Motor neuron (in vitro differentiated cells): ENCODE results near the gene XAF1. TPM values are rescaled to one million over a fixed set of nuclear protein-coding genes. Genes with fewer than 3 reads are reported as not detected.
"Not testable (repeated sequence)": the region's sequence is repeated elsewhere in the genome, so short reads cannot be mapped to it uniquely, and the experiment has no call there.

Experiments used
- ATAC-seq, 8 experiments: fragments of 200-7000 bp; cut with Tn5 transposase; replicated peaks in 6 of 8; 2 replicates each; pipeline ENCODE4 v1.8.0; 2021; ENCODE audit warnings: mild to moderate bottlenecking in 8 of 8, moderate library complexity in 8 of 8
- H3K27ac ChIP-seq, 2 donors: fragments of 250-450 bp; sonication (Bioruptor Pico); 2 replicates each; pipeline ENCODE4 v1.9.0; 2021; ENCODE audit warnings: antibody characterized with exemption in 2 of 2, mild to moderate bottlenecking in 2 of 2, moderate library complexity in 1 of 2
- H3K4me1 ChIP-seq, 2 donors: fragments of 250-450 bp; sonication (Bioruptor Pico); replicated peaks in 1 of 2; 2 replicates each; pipeline ENCODE4 v1.6.1; 2021; ENCODE audit warnings: antibody characterized with exemption in 2 of 2, mild to moderate bottlenecking in 2 of 2, moderate library complexity in 1 of 2
- H3K4me3 ChIP-seq, 5 donors: fragments of 250-450 bp; sonication (Bioruptor Pico); 2 replicates each; pipeline ENCODE4 v1.9.0; 2021; ENCODE audit warnings: antibody characterized with exemption in 5 of 5, mild to moderate bottlenecking in 5 of 5, moderate library complexity in 4 of 5
- WGBS, 10 experiments: fragments of 450-650 bp; shearing (Covaris generic); methylation state at CpG; one replicate each; pipeline ENCODE4 v1.0.0; 2022; 5-methylcytosine and 5-hydroxymethylcytosine counted together
- in situ Hi-C, 9 experiments: fragments of 400-800 bp; cut with MboI; loops; one replicate each; pipeline ENCODE4 v1.15.0; 2021; ENCODE audit warnings: low sequenced_read_pairs in 9 of 9, low pct_unique_long_range_greater_than_20kb in 2 of 9; ENCODE audit not compliant: unreplicated experiment in 9 of 9
- total RNA-seq, 8 experiments: library from RNA; unstranded; fragments of 300-600 nt; gene quantifications; 2 replicates each; pipeline versions ENCODE4 v1.2.3 to v1.2.4, GENCODE V29; 2022

The XAF1 gene
- total RNA-seq, 8 experiments from 2014 or later = 0.27 to 56.7 (median 5.6) TPM; not detected in 1

DNA sequence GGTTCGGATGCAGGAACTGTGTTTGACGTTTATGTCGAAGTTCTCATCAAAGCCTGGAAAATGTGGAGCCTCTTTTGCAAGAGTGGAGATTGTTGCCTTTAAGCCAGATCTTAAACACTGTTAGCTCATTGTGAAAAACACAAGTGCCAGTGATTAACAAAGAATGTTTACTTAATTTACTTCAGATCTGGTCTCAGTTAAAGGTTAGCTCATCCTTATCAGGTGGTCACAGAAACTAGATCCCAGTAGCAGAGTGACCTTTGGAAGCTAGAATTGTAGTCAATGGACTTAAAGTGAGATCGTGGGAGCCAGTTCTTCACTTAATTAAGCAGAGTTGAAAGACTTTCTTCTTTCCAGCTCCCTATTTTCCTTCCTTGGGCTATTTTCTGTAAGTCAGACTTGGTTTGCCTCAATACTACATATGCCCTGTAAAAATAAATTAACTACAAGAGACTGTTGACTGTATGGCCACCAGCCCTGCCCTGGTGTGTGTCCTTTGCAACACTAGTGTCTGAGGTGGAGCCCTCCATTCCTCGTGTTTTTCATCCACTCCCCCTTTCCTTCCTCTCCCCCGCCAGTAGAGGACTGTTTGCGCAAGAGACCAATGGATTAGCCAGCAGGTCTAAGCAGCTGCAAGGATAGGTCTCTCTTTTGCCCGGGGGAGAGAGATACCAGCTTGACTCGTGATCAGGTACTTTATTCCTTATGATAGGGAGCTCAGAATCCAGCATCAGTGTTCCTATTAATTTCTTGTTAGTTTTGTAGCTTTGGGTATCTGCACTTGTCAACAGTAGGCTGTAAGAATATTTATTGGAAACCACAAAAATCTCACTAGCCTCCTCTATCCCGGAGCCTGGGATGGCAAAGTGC lies 40.4 kb downstream of the XAF1 start:
- no peak for ATAC-seq
- in situ Hi-C loops = no loop called here
- H3K27ac ChIP-seq = no peak overlapping the region
- H3K4me3 ChIP-seq = no peak overlapping the region
- no peaks in the 10 kb centered on the region for H3K4me1 ChIP-seq
- 0 to 100% (median 56%) methylated on average over 3 to 9 of the region's 10 CpGs; no CpG with 5 or more reads in 1 of the 10 experiments for WGBS, 10 experiments

DNA sequence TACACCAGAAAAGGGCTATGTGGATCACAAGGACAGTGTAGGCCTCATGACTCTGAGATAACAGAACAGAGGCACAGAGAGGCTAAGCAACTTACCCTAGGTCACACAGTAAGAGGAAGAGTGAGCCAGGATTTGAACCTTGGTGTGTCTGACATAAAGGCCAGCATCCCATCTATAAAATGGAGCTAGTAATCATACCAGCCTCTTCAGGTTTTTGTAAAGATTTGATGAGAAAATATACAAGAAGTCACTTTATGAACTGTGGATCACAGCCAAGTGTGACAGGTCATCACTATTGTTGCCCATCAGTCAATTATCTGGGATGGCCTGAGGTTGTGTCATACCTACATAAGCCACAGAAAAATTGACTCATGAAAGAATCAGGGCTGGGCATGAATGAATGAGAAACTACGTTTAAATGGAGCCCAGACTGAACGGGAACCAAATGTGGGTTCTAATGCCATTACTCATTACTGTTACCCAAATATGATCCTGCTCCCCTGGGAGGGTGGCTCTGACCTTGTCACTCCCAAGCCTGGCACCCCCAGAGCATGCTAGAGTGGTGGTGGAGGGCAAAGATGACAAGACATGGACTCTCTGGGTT lies 41.1 kb downstream of the XAF1 start:
- Histone ChIP-seq H3K27ac (no peak overlapping the region), H3K4me1 (no peaks in the 10 kb centered on the region), H3K4me3 (no peak overlapping the region)
- 0 to 92% (median 73%) methylated on average over 1 to 2 of the region's 2 CpGs; no CpG with 5 or more reads in 2 of the 10 experiments for WGBS, 10 experiments
- in situ Hi-C loops = no loop called here
- peak in 1 of 8 experiments; percentile 32 for ATAC-seq

DNA sequence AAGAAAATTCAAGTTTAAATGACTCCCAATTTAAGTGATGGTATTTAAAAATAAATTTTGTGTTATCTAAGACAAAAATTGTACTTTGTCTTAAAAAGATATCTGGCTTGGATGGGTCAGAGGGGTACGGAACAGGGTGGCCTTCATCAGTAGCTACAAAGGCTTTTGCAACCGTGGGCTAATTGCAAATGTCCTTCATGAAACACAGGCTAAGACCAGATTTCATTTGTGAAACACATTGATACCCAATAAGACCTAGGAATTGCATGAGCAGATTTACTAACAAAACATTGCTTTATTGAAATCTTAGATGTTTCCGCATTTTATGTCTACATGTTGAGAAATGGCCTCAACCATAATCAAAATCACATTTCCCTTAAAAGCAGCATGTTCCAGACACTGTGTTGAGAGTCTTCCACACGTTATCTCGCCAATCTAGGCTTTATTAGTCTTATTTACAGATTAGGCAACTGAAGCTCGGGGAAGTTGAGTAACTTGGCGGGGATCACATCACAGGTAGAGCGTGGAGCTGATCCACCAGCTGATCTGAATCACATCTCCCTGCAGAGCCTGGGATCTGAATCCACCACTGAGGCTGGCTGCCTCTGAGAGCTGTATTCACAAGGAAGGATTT lies 42.0 kb downstream of the XAF1 start:
- in situ Hi-C loops = no loop called here
- no peak for ATAC-seq

DNA sequence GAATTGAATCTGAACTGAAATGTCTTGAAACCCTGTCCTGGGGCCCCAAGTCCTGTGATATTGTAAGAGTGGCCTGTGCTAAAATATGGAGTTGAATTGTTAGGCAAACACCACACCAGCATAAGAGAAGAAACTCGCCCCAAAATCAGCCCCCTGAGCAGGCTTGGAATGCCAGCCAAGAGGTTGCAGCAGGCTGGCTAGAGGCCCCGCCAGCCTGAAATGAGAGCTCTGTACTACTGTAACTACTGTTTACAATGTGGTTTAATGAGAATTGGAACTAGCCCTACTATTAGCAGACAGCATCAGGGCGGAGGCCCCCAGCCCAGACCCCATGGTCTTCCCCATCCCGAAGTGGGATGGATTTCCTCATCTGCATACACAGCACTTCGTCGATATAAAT lies 43.9 kb downstream of the XAF1 start:
- no peak for ATAC-seq
- WGBS, 10 experiments = 44 to 100% (median 58%) methylated on average over 1 to 3 of the region's 6 CpGs; no CpG with 5 or more reads in 5 of the 10 experiments
- Histone ChIP-seq H3K27ac (no peak overlapping the region), H3K4me3 (no peak overlapping the region), H3K4me1 (no peaks in the 10 kb centered on the region)
- in situ Hi-C loops = no loop called here

More for the DNA sequence above, 42.0 kb downstream of the XAF1 start:
- no peak overlapping the region for H3K4me3 ChIP-seq
- no peaks in the 10 kb centered on the region for H3K4me1 ChIP-seq
- H3K27ac ChIP-seq = no peak overlapping the region
- WGBS, 10 experiments = 0 to 89% (median 69%) methylated on average over 1 to 8 of the region's 8 CpGs; no CpG with 5 or more reads in 1 of the 10 experiments

DNA sequence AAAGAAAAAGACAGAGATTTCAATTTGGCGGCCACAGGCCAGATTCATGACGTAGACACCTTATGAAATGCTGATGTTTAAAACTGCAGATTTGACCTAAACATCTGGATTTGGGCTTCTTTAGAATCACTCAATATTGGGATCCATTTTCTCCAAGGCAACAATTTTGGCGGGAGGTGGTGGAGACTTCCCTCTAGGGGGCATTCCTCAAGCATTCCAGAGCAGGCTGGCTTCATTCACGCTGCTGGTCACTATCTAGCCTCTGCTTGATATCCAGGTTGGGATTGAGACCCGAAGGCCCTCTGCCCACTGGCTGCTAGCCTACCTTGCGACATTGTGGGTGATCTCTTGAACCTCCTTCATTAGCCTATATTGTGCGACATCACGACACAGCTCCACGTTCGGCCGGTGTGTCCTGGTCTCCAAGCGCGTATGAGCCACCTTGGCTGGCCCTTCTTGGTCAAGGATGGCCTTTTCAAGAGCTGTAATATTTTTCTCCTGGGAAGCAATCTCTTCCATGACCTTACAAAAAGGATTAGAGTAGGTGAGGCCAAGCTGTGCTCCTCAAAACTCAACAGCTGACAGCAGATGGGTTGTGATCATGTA lies 44.7 kb downstream of the XAF1 start:
- no peak for ATAC-seq
- Histone ChIP-seq H3K4me1 (no peaks in the 10 kb centered on the region), H3K4me3 (no peak overlapping the region), H3K27ac (no peak overlapping the region)
- in situ Hi-C loops = no loop called here
- 0 to 100% (median 75%) methylated on average over 1 to 8 of the region's 13 CpGs for WGBS, 10 experiments

DNA sequence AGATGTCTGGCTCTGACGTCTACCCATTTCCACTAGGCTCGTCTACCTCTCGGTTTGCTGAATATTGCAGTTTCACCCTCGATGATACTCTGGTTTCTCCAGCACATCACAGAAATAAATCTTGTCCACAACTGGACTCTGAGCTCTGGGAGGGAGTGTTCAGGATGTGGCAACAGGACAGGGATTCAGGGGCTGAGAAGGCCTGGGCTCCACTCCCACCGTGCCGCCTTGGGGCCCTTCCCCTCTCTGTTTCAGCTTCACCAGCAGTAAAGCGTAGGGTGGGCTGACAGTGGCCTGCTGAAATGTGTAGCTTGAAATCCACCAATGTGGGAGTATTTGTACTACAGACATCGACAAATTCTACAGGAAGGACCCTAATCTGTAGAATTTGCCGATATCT lies 55.7 kb downstream of the XAF1 start:
- H3K4me3 ChIP-seq = no peak overlapping the region
- 20 to 83% (median 60%) methylated on average over 1 to 8 of the region's 9 CpGs; no CpG with 5 or more reads in 1 of the 10 experiments for WGBS, 10 experiments
- H3K27ac ChIP-seq = no peak overlapping the region
- H3K4me1 ChIP-seq = no peaks in the 10 kb centered on the region
- in situ Hi-C loops = no loop called here
- ATAC-seq = no peak

DNA sequence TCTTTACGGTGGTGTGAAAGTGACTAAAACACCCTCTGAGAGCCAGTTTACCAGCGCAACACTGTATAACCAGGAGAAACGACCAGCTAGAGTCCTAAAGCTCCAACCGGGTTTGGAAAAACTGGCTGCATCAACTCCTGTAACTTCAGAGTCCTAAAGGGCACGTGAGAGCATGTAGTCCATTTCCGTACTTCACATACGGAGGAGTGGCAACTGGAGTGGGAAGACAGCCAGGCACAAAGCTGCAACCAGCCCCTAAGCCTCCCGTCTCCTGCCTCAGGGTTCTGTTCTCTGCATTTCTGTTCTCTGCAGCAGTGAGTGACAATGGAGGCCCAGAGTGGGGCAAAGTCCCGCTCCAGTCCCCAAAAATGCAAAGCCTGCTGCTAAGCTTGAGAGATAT lies 56.4 kb downstream of the XAF1 start:
- Histone ChIP-seq H3K4me3 (no peak overlapping the region), H3K4me1 (no peaks in the 10 kb centered on the region), H3K27ac (no peak overlapping the region)
- ATAC-seq = no peak
- in situ Hi-C loops = no loop called here
- 0 to 100% (median 44%) methylated on average over 1 to 5 of the region's 9 CpGs; no CpG with 5 or more reads in 1 of the 10 experiments for WGBS, 10 experiments

DNA sequence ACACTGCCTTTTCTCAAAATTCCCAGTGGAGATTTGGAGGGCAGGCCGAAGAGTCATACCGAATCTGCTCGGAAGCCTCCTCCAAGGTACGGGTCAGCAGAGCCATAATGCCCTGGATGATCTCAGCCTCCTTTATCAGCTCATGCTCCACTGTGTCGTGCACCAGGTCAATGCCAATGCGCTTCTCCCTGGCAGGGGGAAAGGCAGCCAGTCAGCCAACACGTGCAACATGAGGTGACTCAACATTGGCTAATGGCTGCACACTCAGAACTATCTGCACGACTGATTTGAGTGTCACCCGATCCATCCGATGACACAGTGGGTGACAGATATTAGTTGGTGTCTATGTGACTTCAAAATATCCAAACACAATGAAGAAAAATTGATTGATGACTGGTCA lies 59.9 kb downstream of the XAF1 start:
- ATAC-seq = no peak
- 51 to 90% (median 75%) methylated on average over 2 to 9 of the region's 10 CpGs; no CpG with 5 or more reads in 3 of the 10 experiments for WGBS, 10 experiments
- no peaks in the 10 kb centered on the region for H3K4me1 ChIP-seq
- no peak overlapping the region for H3K27ac ChIP-seq
- H3K4me3 ChIP-seq = no peak overlapping the region
- in situ Hi-C loops = no loop called here

DNA sequence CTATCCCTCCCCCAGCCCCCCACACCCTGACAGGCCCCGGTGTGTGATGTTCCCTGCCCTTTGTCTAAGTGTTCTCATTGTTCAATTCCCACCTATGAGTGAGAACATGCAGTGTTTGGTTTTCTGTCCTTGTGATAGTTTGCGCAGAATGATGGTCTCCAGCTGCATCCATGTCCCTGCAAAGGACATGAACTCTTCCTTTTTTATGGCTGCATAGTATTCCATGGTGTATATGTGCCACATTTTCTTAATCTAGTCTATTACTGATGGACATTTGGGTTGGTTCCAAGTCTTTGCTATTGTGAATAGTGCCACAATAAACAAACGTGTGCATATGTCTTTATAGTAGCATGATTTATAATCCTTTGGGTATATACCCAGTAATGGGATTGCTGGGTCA lies 60.5 kb downstream of the XAF1 start:
- H3K4me1 ChIP-seq, H3K27ac ChIP-seq, ATAC-seq, H3K4me3 ChIP-seq, in situ Hi-C loops: not testable (repeated sequence)
- 0 to 83% (median 60%) methylated on average over 1 of the region's 3 CpGs; no CpG with 5 or more reads in 7 of the 10 experiments for WGBS, 10 experiments

DNA sequence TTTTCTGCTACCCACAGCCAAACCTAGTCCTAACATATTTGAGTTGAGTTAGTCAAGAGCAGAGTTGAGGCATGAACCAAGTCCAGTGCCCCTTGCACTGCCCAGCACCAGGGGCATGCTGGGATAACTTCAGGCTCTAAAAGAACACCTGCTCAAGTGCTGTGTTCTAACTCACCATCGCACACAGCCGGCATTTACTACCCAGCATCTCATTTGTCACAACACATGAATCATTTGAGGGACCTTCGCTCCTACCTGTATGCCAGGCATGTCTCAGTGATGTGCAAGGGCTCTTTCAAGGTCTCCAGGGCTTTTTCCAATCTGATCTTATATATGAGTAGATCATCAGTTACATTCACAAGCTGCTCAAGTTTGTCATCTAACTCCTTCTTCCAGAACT lies 63.1 kb downstream of the XAF1 start:
- Histone ChIP-seq H3K27ac (no peak overlapping the region), H3K4me1 (peaks cover 0 to 8% of the 10 kb centered on the region in 2 donors), H3K4me3 (no peak overlapping the region)
- no peak for ATAC-seq
- in situ Hi-C loops = no loop called here
- WGBS, 10 experiments = 25 to 100% (median 80%) methylated on average over 1 to 2 of the region's 3 CpGs; no CpG with 5 or more reads in 3 of the 10 experiments

DNA sequence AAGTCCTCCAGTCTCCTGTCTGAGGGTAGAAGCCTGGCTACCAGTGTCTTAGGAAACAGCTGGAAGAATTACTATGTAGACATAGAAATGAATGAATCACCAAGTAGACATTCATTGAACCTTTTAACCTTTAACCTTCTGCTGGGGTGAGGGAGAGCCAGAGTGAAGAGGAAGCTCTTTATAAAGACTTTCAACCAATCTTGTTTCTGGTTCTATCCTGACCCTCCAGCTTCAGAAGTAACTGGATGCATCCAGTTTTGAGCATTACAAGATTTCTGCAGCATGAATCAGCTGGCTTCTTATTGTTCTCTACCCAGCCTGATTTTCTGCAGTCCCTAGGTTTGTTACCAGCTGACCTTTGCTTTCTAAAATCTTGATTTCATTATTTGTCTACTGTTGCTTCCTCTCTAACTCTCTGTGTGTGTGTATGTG lies 67.2 kb downstream of the XAF1 start:
- peak in 5 of 8 experiments; percentile 27 to 80 (median 57) for ATAC-seq
- no peak overlapping the region for H3K4me3 ChIP-seq
- in situ Hi-C loops = no loop called here

More for the DNA sequence above, 67.2 kb downstream of the XAF1 start:
- Histone ChIP-seq H3K27ac (peak overlapping the region in 1 of 2 donors; percentile 64), H3K4me1 (peaks cover 0 to 8% of the 10 kb centered on the region in 2 donors)
